HG02610 (cell line): Measurements from ENCODE around the gene NANOS1.

ENCODE experiments used
- ATAC-seq: cut with Tn5 transposase; IDR thresholded peaks from one replicate; pipeline ENCODE4 v1.9.1; 2021; ENCODE audit warnings: mild to moderate bottlenecking, moderate library complexity; ENCODE audit not compliant: unreplicated experiment

NANOS1 gene

GRCh38 chr10:119029613-119030420, at the start of gene NANOS1:
Gene NANOS1, plus strand, starts transcription at chr10:119029714. Its CDS starts 88 bp downstream, at chr10:119029802.
- peak; percentile 26 for ATAC-seq

GRCh38 chr10:118980135-118980865, 49.2 kb upstream of the NANOS1 start:
- ATAC-seq = no peak

GRCh38 chr10:118980870-118981269, 48.6 kb upstream of the NANOS1 start:
- ATAC-seq = no peak

GRCh38 chr10:118981946-118982345, 47.6 kb upstream of the NANOS1 start:
- no peak for ATAC-seq

GRCh38 chr10:118982366-118982765, 47.1 kb upstream of the NANOS1 start:
- ATAC-seq = no peak

- ATAC-seq = no peak
Observed at GRCh38 chr10:118983263-118983662, 46.3 kb upstream of the NANOS1 start.

GRCh38 chr10:118985576-118985975, 43.9 kb upstream of the NANOS1 start:
- no peak for ATAC-seq

- ATAC-seq = peak; percentile 66
Observed at GRCh38 chr10:118986815-118987790, 42.4 kb upstream of the NANOS1 start.

GRCh38 chr10:118990326-118990725, 39.2 kb upstream of the NANOS1 start:
- no peak for ATAC-seq

GRCh38 chr10:118992496-118992895, 37.0 kb upstream of the NANOS1 start:
- ATAC-seq = no peak

GRCh38 chr10:118993214-118993613, 36.3 kb upstream of the NANOS1 start:
- no peak for ATAC-seq

GRCh38 chr10:118994321-118994720, 35.2 kb upstream of the NANOS1 start:
- no peak for ATAC-seq

GRCh38 chr10:118995739-118996138, 33.8 kb upstream of the NANOS1 start:
- no peak for ATAC-seq

- no peak for ATAC-seq
Observed at GRCh38 chr10:118997379-118997778, 32.1 kb upstream of the NANOS1 start.

- no peak for ATAC-seq
Observed at GRCh38 chr10:118998183-118998582, 31.3 kb upstream of the NANOS1 start.

- ATAC-seq = no peak
Observed at GRCh38 chr10:119001717-119002500, 27.6 kb upstream of the NANOS1 start.

- no peak for ATAC-seq
Observed at GRCh38 chr10:119003572-119004289, 25.8 kb upstream of the NANOS1 start.

- ATAC-seq = no peak
Observed at GRCh38 chr10:119005362-119006043, 24.0 kb upstream of the NANOS1 start.
